Stimulated activated CD8-positive, alpha-beta memory T cell treated with anti-CD3 and anti-CD28 coated beads, Interleukin-15, amount 100 ng/mL, for 24 hours (primary cell): Measurements from ENCODE around the gene COL6A1.

Experiments
- DNase-seq: peaks from one replicate; pipeline ENCODE4 v3.0.0-alpha.2; 2020; ENCODE audit warnings: low read depth

The COL6A1 gene

GRCh38 chr21:46007492-46007868 lies 25.9 kb downstream of the COL6A1 start:
- DNase-seq, result no peak

- no peak for DNase-seq
These were observed 27.5 kb downstream of the COL6A1 start for GRCh38 chr21:46008893-46009621.

- no peak for DNase-seq
These were observed 28.6 kb downstream of the COL6A1 start for GRCh38 chr21:46009951-46010705.

GRCh38 chr21:46011267-46011967 lies 29.8 kb downstream of the COL6A1 start:
- no peak for DNase-seq

- no peak for DNase-seq
These were observed 30.6 kb downstream of the COL6A1 start for GRCh38 chr21:46012154-46012553.

- no peak for DNase-seq
These were observed 33.3 kb downstream of the COL6A1 start for GRCh38 chr21:46014828-46015227.

- no peak for DNase-seq
These were observed 35.6 kb downstream of the COL6A1 start for GRCh38 chr21:46017148-46017547.

- no peak for DNase-seq
These were observed 36.1 kb downstream of the COL6A1 start for GRCh38 chr21:46017695-46018094.

GRCh38 chr21:46018615-46019014 lies 37.0 kb downstream of the COL6A1 start:
- no peak for DNase-seq

- DNase-seq, result no peak
These were observed 39.0 kb downstream of the COL6A1 start for GRCh38 chr21:46020581-46020980.

- no peak for DNase-seq
These were observed 39.8 kb downstream of the COL6A1 start for GRCh38 chr21:46021398-46021797.

GRCh38 chr21:46021978-46022544 lies 40.5 kb downstream of the COL6A1 start:
- DNase-seq, result no peak

GRCh38 chr21:46022551-46023525 lies 41.3 kb downstream of the COL6A1 start:
- DNase-seq, result no peak

GRCh38 chr21:46023555-46023954 lies 42.0 kb downstream of the COL6A1 start:
- DNase-seq, result no peak

- no peak for DNase-seq
These were observed 42.6 kb downstream of the COL6A1 start for GRCh38 chr21:46024141-46024540.

GRCh38 chr21:46025113-46025770 lies 43.7 kb downstream of the COL6A1 start:
- DNase-seq, result no peak

GRCh38 chr21:46027851-46028493 lies 46.4 kb downstream of the COL6A1 start:
- DNase-seq, result no peak

- no peak for DNase-seq
These were observed 47.1 kb downstream of the COL6A1 start for GRCh38 chr21:46028573-46029091.

GRCh38 chr21:46029186-46029924 lies 47.8 kb downstream of the COL6A1 start:
- no peak for DNase-seq
